Cardiac muscle cell (in vitro differentiated cells and primary cell): ENCODE results near the gene ARL3. TPM values are rescaled to one million over a fixed set of nuclear protein-coding genes. Genes with fewer than 3 reads are reported as not detected.

Experiments used
- DNase-seq, 2 donors: peaks; one replicate each; pipeline versions ENCODE4 v3.0.0 to v3.0.0-alpha.2; 2010 to 2017; ENCODE audit warnings: low read depth in 1 of 2, low spot score in 1 of 2
- H3K27ac ChIP-seq: fragments of 200-600 bp; sonication (generic); 2 replicates; pipeline ENCODE4 v1.5.1; 2016
- H3K27me3 ChIP-seq: fragments of 200-600 bp; sonication (generic); 2 replicates; pipeline ENCODE4 v1.6.0; 2016; ENCODE audit warnings: control low read depth
- H3K36me3 ChIP-seq: fragments of 200-600 bp; sonication (generic); 2 replicates; pipeline ENCODE4 v1.5.1; 2016; ENCODE audit warnings: control low read depth
- H3K4me1 ChIP-seq: fragments of 200-600 bp; sonication (generic); 2 replicates; pipeline ENCODE4 v1.8.1; 2017; ENCODE audit warnings: low read depth, mild to moderate bottlenecking, mixed run types
- H3K4me3 ChIP-seq: fragments of 200-600 bp; sonication (generic); 2 replicates; pipeline ENCODE4 v1.5.1; 2016; ENCODE audit warnings: mild to moderate bottlenecking
- H3K9me3 ChIP-seq: fragments of 200-600 bp; sonication (generic); 2 replicates; pipeline ENCODE4 v1.5.1; 2017; ENCODE audit warnings: low read depth, mild to moderate bottlenecking, control low read depth
- CTCF ChIP-seq: IDR thresholded peaks from 2 replicates; pipeline ENCODE4 v1.5.1; 2012; ENCODE audit warnings: low read depth, mild to moderate bottlenecking, low read length
- polyA plus RNA-seq: library from polyadenylated mRNA; unstranded; fragments of >200 nt; fragmentation: Nextera tagmentation; extraction: Ambion mirVana; gene quantifications from 2 replicates; pipeline ENCODE4 v1.2.1, GENCODE V29; 2016
- total RNA-seq: library from RNA; depleted of rRNA; stranded (reverse); fragments of >200 nt; gene quantifications from 2 replicates; pipeline ENCODE4 v1.2.3, GENCODE V29; 2016

Gene ARL3
- total and polyA plus RNA-seq, 2 experiments from 2014 or later = 16.3 to 47.3 TPM

GRCh38 chr10:102648889-102649796, 65.1 kb downstream of the ARL3 start:
- H3K4me3 ChIP-seq = no peak overlapping the region
- H3K27ac ChIP-seq = peak overlapping the region; percentile 65
- no peaks in the 10 kb centered on the region for H3K27me3 ChIP-seq
- no peak for TF ChIP-seq CTCF
- no peaks in the 10 kb centered on the region for H3K9me3 ChIP-seq
- peaks cover 33% of the 10 kb centered on the region for H3K4me1 ChIP-seq
- DNase-seq = no peak
- peaks cover 10% of the 10 kb centered on the region for H3K36me3 ChIP-seq

- no peak overlapping the region for H3K4me3 ChIP-seq
- H3K4me1 ChIP-seq = peaks cover 33% of the 10 kb centered on the region
- H3K27ac ChIP-seq = no peak overlapping the region
- no peaks in the 10 kb centered on the region for H3K27me3 ChIP-seq
- peaks cover 4% of the 10 kb centered on the region for H3K36me3 ChIP-seq
- TF ChIP-seq CTCF = no peak
- no peaks in the 10 kb centered on the region for H3K9me3 ChIP-seq
- DNase-seq = no peak
Measured at GRCh38 chr10:102648269-102648888, 65.8 kb downstream of the ARL3 start.

GRCh38 chr10:102647443-102648268, 66.5 kb downstream of the ARL3 start:
- Histone ChIP-seq H3K27ac (peak overlapping the region; percentile 32), H3K4me1 (peaks cover 33% of the 10 kb centered on the region), H3K36me3 (no peaks in the 10 kb centered on the region), H3K27me3 (no peaks in the 10 kb centered on the region), H3K4me3 (no peak overlapping the region), H3K9me3 (no peaks in the 10 kb centered on the region)
- no peak for TF ChIP-seq CTCF
- DNase-seq = no peak

GRCh38 chr10:102646610-102647442, 67.4 kb downstream of the ARL3 start:
- Histone ChIP-seq H3K9me3 (no peaks in the 10 kb centered on the region), H3K4me1 (peaks cover 33% of the 10 kb centered on the region), H3K4me3 (peak overlapping the region; percentile 74), H3K27me3 (no peaks in the 10 kb centered on the region), H3K36me3 (no peaks in the 10 kb centered on the region), H3K27ac (peak overlapping the region; percentile 96)
- peak; percentile 58 to 82 for DNase-seq
- TF ChIP-seq CTCF = no peak
